ENCODE results near the gene RBMS1.
A peak's percentile ranks its signal among the peaks of the same experiment; 100 is the strongest.

The RBMS1 gene

GRCh38 chr2:160268151-160268781, 225.3 kb downstream of the RBMS1 start:
- no peak for DNase-seq

DNA sequence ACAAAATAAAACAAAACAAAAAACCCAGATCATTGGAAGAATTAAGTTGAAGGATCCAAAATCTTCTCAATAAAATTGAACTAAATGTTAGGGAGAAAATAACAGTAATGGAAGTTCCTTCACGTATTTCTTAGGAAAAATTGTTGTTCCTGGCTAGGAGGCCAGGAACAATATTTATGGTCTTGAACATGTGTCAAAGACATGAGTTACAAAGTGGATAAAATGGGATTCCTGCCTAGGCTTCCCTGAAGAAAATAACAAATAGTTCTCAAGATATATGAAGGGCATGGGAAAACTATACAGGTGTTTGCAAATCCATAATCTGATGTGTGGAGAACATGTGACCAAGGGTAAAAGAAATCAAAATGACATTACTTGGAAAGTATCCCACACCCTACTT, 225.9 kb downstream of the RBMS1 start:
- no peak for DNase-seq

GRCh38 chr2:160267022-160267421, 226.6 kb downstream of the RBMS1 start:
- DNase-seq, result no peak

DNA sequence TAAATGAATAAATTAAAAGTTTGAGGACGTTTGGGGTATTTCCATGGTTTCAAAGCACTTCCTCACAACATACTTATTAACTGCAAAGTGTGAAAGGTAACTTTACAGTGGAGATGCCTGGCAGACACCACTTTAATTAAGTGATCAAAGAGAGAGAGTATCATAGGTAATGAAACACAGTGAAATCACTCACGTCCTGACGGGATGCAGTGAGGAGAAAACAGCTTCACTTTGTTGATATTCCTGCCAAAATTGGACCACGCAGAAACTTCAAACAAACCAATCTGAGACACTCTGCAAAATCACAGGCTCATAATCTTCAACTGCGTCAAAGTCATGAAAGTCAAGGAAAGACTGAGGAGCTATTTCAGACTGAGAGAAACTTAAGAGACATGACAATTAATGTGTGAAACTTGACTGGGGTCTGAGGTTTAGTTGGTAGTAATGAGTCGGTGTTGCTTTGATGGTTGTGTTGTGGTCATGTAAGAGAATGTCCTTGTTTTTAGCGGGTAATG, 227.5 kb downstream of the RBMS1 start:
- DNase-seq, result no peak

GRCh38 chr2:160264308-160264707, 229.3 kb downstream of the RBMS1 start:
- DNase-seq, result no peak

DNA sequence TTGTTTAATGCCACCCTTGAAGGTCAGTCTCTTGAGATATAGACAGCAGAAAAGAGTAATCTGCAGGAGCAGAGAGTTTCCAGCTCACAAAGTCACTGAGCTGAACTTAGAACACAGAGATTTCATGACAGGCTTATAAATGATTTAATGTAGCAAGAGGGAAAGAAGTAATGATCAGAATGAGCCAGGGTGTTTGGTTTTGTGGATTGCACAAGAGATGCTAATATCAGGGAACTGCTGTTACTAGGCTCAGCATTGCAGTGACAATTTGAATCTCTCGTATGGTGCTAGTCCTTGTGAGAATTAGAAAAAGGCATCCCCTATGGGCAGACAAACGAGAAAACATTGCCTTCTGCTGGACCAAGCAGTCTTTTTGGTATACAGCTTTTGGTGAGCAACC, 231.9 kb downstream of the RBMS1 start:
- no peak for DNase-seq

- DNase-seq, result no peak
These were observed 235.2 kb downstream of the RBMS1 start for GRCh38 chr2:160258492-160258805.

DNA sequence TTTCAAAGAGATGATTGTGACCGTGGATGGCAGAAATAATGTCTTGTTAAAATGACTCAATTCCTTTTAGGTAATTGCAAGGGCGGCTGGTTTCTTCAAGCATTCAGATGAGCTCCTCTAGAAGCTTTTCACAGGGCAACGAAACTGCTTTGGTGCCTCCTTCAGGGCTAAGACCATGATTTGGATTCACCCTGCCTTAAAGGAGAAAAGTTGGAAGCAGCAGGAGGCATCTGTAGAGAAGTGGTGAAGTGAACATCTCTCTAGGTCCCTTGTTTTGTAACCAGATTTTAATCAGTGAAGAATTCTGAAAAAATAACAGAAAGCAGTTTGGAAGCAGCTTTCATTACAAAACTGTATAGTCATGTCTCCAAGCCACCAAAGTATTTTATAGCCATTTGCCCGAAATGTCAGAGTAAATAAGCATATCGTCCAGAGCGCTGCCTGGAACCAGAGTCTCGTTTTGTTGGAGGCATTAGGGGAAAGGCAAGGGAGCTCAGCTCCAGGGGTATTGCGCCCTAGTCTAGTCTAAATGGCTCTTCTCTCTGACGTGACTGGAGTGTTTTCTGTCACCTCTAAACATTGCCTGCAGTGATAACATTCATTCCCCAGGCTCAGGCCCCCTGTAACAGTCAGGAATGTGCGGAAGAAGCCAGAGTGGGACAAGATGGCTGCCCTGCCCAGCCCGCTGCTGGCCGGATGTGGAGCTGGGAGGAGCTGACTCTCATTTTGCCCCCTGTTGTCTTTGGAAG, 235.7 kb downstream of the RBMS1 start:
- DNase-seq, result no peak

DNA sequence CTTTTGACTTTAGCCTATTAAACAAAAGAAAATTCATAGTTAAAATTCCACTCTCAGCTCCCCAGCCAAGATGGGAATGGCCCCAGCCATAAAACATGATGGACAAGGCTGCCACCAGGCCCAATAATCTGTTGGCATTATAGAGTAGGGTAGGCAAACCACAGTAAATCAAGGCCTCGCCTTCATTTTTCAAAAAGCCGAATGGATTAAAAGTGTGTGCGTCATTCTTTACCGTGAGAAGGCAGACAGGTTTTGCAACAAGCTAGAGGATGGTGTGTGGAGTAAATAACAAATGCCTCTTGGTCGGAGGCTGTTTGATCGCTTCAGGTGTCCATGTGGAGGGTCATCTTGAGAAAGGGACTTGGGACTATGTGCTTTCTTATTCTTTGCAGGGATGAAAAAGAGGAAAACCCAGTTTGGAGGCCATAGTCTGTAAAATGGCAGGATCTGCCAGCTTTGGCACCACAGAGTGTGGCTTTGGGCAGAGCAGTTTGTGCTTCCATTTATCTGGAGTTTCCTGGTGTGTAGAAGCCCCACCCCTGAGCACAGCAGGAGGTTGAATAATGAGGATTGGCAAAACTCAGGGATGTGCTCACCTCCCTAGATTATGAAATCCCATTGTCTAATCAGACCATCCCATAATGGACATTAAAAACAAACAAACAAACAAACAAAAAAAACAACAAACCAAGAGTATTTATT, 236.4 kb downstream of the RBMS1 start:
- no peak for DNase-seq

- no peak for DNase-seq
These were observed 237.1 kb downstream of the RBMS1 start for GRCh38 chr2:160256507-160256906.

DNA sequence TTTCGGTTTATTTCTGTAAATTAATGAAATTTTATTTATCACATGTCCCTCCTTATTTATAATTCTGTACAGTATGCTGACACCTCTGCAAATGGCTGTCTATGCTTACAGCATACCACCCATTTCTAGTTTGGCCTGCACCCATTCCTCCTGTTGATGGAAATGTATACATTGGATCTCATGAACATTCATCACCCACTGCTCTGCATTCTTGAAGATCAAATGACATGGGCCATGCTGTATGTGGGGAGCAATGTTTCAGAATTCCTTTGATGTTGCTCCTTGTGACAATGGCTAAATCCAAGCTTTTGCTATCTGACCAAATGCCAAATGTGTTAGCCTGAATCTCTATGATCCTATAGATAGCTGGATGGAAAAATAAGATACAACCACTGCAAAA, 238.2 kb downstream of the RBMS1 start:
- DNase-seq, result no peak

- DNase-seq, result no peak
These were observed 239.3 kb downstream of the RBMS1 start for GRCh38 chr2:160254189-160254762.

DNA sequence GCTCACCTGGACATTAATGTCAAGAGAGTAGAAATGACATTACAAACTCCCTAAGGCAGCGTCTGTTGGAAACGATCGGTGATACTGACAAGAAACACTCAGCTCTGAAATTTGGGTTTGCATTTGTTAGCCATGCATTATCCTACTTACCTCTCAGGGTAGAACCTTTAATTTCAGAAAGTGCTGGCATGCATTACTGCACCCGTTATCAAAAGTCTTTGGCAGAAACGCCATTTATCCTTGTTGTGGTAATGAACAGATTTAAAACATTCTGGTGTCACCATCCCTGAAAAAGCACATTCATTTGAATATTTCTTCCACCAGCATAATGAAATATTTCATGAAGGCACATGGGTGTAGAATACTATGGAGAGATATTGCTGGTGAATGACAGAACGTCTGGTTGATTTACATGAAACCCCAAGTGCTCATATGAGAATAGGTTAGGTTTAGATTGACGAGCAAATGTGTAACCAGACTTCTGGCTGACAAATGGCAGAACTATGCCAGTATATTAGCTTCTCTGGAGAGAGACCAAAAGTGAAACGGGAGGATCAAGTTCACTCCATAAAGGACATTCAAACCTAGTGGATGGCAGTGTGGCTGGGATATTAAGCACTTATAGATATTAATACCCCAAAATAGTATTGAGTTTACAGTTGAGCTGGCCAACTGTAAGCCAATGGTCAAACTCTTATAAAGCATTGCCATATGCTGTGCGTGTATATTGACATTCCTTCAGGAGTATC, 240.0 kb downstream of the RBMS1 start:
- no peak for DNase-seq

DNA sequence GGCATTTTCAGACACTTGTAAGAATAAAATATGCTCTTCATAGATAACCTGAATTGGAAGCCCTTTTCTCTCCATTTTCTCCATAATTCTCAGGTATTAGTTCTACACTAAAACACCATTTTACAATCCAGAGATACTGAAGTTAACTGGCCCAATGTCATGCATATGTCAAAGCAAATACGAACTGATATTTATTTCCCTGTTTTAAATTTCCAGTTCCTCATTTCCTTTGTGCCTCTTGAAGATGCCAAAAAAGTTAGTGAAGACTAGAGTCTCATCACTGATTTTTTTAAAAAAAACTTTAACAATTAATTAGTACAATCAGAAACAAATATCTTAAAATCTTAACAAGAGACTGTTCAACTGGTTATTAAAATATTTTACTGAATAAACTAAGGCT, 240.7 kb downstream of the RBMS1 start:
- DNase-seq, result no peak

DNA sequence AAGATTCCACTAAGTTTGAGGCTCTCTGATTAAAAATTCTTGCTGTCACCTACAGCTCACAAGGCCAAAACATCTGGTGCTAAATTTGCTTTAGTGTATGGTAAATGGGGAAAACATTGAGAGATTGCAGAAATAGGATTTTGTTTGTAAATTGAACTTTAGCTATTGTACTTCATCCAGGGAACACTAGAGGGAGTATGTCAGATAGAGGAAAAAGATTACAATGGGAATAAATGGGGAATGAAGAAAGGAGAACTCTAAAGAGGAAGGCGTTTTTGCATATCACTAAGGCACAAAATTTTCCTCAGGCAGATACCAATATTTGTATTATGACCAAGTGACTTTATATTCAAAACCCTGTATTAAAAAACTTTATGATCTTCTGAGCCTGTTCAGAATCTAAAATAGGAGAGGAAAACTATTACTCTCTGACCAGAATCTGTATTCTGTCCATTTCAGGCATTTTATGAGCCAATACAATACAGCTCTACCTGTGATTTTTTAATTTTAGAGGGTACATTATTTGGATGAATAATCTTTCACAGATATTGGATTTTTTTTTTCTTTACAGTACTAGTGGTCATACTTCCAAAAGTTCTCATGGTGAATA, 241.2 kb downstream of the RBMS1 start:
- peak; percentile 45 for DNase-seq

GRCh38 chr2:160251569-160251968, 242.0 kb downstream of the RBMS1 start:
- DNase-seq, result no peak

DNA sequence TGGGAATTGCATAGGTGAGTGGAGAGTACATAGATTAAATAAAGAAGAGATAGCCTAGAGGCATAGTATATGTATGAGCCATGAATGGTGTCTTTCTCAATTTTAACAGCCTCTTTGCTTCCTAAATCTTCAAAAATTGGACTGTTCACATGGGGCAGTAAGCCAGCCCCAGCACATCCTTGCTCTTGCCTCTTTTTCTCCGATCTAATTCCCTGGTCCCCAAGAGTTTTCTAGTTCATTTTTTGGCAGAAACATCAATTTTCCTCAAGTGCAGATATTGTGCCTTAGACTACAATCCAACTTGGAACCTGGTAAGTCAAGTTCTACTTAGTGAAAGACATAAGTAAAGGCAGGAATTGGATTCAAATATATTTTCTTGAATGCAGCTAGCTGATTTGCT, 243.7 kb downstream of the RBMS1 start:
- DNase-seq, result no peak

- DNase-seq, result no peak
These were observed 246.1 kb downstream of the RBMS1 start for GRCh38 chr2:160247296-160248035.

- no peak for DNase-seq
These were observed 247.3 kb downstream of the RBMS1 start for GRCh38 chr2:160246356-160246755.

- DNase-seq, result no peak
These were observed 247.9 kb downstream of the RBMS1 start for GRCh38 chr2:160245614-160246155.

DNA sequence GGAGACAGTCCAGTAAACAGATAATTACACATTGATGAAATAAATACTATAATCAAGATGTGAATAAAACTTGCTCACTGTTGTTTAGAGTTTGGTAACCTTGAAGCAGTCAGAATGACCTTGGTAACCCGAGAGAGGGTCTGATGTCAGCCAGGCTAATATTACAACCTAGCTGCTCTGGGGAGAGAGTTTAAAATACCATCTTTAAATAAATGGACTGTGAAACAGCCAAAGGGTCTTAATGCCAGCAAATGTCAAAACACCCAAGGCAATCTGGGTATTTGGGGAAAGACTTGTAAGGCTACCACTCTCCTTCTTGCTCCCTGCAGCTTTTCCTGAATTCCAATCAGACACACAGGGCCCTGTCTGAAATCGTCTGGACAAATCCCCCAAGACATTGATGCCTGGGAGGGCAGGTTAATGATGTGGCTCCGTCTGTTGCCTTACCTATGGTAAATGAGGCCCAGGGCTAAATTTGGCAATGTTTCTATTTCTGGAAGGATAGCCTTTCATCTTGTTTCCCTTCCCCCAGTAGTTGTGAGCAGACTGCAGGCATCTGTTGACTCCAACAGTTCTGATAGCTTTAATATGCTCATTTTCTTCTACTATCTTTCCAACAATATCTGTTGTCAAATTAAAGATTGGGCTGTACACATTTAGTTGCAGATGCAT, 250.6 kb downstream of the RBMS1 start:
- no peak for DNase-seq
